Muscle layer of colon (tissue), 2 donors: ENCODE measurements around the gene UGT8.
"Not testable (repeated sequence)": the region's sequence is repeated elsewhere in the genome, so short reads cannot be mapped to it uniquely, and the experiment has no call there.

ENCODE experiments used
- H3K27ac ChIP-seq: one replicate; pipeline ENCODE4 v1.7.0; 2013; ENCODE audit warnings: low read depth, mild to moderate bottlenecking, low read length, moderate library complexity
- H3K27me3 ChIP-seq, 2 donors: one replicate each; pipeline ENCODE4 v1.7.0; 2013; ENCODE audit warnings: low read length in 2 of 2, mild to moderate bottlenecking in 2 of 2; ENCODE audit not compliant: insufficient read depth in 2 of 2, control insufficient read depth in 1 of 2
- H3K36me3 ChIP-seq: one replicate; pipeline ENCODE4 v1.7.0; 2013; ENCODE audit warnings: mild to moderate bottlenecking, low read length; ENCODE audit not compliant: insufficient read depth
- H3K4me1 ChIP-seq: one replicate; pipeline ENCODE4 v1.7.0; 2013; ENCODE audit warnings: mild to moderate bottlenecking, low read length; ENCODE audit not compliant: insufficient read depth
- H3K4me3 ChIP-seq, 2 donors: one replicate each; pipeline ENCODE4 v1.7.0; 2013; ENCODE audit warnings: low read length in 2 of 2, low read depth in 1 of 2, mild to moderate bottlenecking in 1 of 2, moderate library complexity in 1 of 2
- H3K9ac ChIP-seq: one replicate; pipeline ENCODE4 v1.7.0; 2013; ENCODE audit warnings: low read length
- H3K9me3 ChIP-seq: one replicate; pipeline ENCODE4 v1.7.0; 2013; ENCODE audit warnings: mild to moderate bottlenecking, low read length
- donor health status: abdominal sarcoma.
- donor health status: Adenocarcinoma of cecum.

UGT8 gene

GRCh38 chr4:114663083-114663482 lies 64.5 kb downstream of the UGT8 start:
- H3K9me3 ChIP-seq, result no peaks in the 10 kb centered on the region
- no peak overlapping the region for H3K9ac ChIP-seq
- no peaks in the 10 kb centered on the region for H3K36me3 ChIP-seq
- H3K4me1 ChIP-seq, result no peaks in the 10 kb centered on the region
- no peak overlapping the region for H3K27ac ChIP-seq
- no peak overlapping the region for H3K4me3 ChIP-seq
- no peaks in the 10 kb centered on the region for H3K27me3 ChIP-seq

GRCh38 chr4:114668577-114668976 lies 70.0 kb downstream of the UGT8 start:
- Histone ChIP-seq H3K9ac (no peak overlapping the region), H3K27ac (no peak overlapping the region), H3K36me3 (no peaks in the 10 kb centered on the region)

GRCh38 chr4:114670733-114671132 lies 72.1 kb downstream of the UGT8 start:
- not testable (repeated sequence) for H3K27ac ChIP-seq, H3K4me3 ChIP-seq, H3K4me1 ChIP-seq

More at GRCh38 chr4:114668577-114668976, 70.0 kb downstream of the UGT8 start:
- no peaks in the 10 kb centered on the region for H3K27me3 ChIP-seq
- no peak overlapping the region for H3K4me3 ChIP-seq
- no peaks in the 10 kb centered on the region for H3K9me3 ChIP-seq
- H3K4me1 ChIP-seq, result no peaks in the 10 kb centered on the region

GRCh38 chr4:114673306-114673705 lies 74.7 kb downstream of the UGT8 start:
- no peaks in the 10 kb centered on the region for H3K27me3 ChIP-seq
- no peaks in the 10 kb centered on the region for H3K36me3 ChIP-seq
- H3K4me3 ChIP-seq, result no peak overlapping the region
- H3K9ac ChIP-seq, result no peak overlapping the region
- H3K27ac ChIP-seq, result no peak overlapping the region
- H3K9me3 ChIP-seq, result no peaks in the 10 kb centered on the region
- no peaks in the 10 kb centered on the region for H3K4me1 ChIP-seq

More at GRCh38 chr4:114670733-114671132, 72.1 kb downstream of the UGT8 start:
- H3K9ac ChIP-seq, H3K27me3 ChIP-seq, H3K9me3 ChIP-seq, H3K36me3 ChIP-seq: not testable (repeated sequence)

GRCh38 chr4:114674080-114674479 lies 75.5 kb downstream of the UGT8 start:
- no peak overlapping the region for H3K9ac ChIP-seq
- H3K27ac ChIP-seq, result no peak overlapping the region
- H3K9me3 ChIP-seq, result no peaks in the 10 kb centered on the region
- no peaks in the 10 kb centered on the region for H3K36me3 ChIP-seq
- H3K4me3 ChIP-seq, result no peak overlapping the region
- H3K4me1 ChIP-seq, result no peaks in the 10 kb centered on the region
- H3K27me3 ChIP-seq, result no peaks in the 10 kb centered on the region

- no peak overlapping the region for H3K4me3 ChIP-seq
- no peaks in the 10 kb centered on the region for H3K36me3 ChIP-seq
- H3K9ac ChIP-seq, result no peak overlapping the region
- H3K9me3 ChIP-seq, result no peaks in the 10 kb centered on the region
- H3K27me3 ChIP-seq, result no peaks in the 10 kb centered on the region
- H3K27ac ChIP-seq, result no peak overlapping the region
- no peaks in the 10 kb centered on the region for H3K4me1 ChIP-seq
Measured at GRCh38 chr4:114677346-114677979, 78.9 kb downstream of the UGT8 start.

GRCh38 chr4:114684462-114684861 lies 85.9 kb downstream of the UGT8 start:
- Histone ChIP-seq H3K9ac (no peak overlapping the region), H3K36me3 (no peaks in the 10 kb centered on the region), H3K4me1 (no peaks in the 10 kb centered on the region), H3K27ac (no peak overlapping the region), H3K9me3 (no peaks in the 10 kb centered on the region), H3K4me3 (no peak overlapping the region), H3K27me3 (no peaks in the 10 kb centered on the region)

GRCh38 chr4:114688059-114688458 lies 89.5 kb downstream of the UGT8 start:
- H3K9ac ChIP-seq, result no peak overlapping the region
- H3K27ac ChIP-seq, result no peak overlapping the region
- no peaks in the 10 kb centered on the region for H3K4me1 ChIP-seq
- no peaks in the 10 kb centered on the region for H3K27me3 ChIP-seq
- no peaks in the 10 kb centered on the region for H3K36me3 ChIP-seq
- no peaks in the 10 kb centered on the region for H3K9me3 ChIP-seq
- H3K4me3 ChIP-seq, result no peak overlapping the region

- Histone ChIP-seq H3K27me3 (no peaks in the 10 kb centered on the region), H3K4me3 (no peak overlapping the region), H3K9ac (no peak overlapping the region), H3K36me3 (no peaks in the 10 kb centered on the region), H3K4me1 (no peaks in the 10 kb centered on the region), H3K9me3 (no peaks in the 10 kb centered on the region), H3K27ac (no peak overlapping the region)
Measured at GRCh38 chr4:114690571-114690970, 92.0 kb downstream of the UGT8 start.

- Histone ChIP-seq H3K4me3 (no peak overlapping the region), H3K9ac (no peak overlapping the region), H3K4me1 (no peaks in the 10 kb centered on the region), H3K36me3 (no peaks in the 10 kb centered on the region), H3K27me3 (no peaks in the 10 kb centered on the region), H3K9me3 (no peaks in the 10 kb centered on the region), H3K27ac (no peak overlapping the region)
Measured at GRCh38 chr4:114691865-114692264, 93.3 kb downstream of the UGT8 start.

GRCh38 chr4:114692958-114693357 lies 94.4 kb downstream of the UGT8 start:
- no peaks in the 10 kb centered on the region for H3K4me1 ChIP-seq
- no peak overlapping the region for H3K27ac ChIP-seq
- H3K27me3 ChIP-seq, result no peaks in the 10 kb centered on the region

GRCh38 chr4:114694770-114695169 lies 96.2 kb downstream of the UGT8 start:
- Histone ChIP-seq H3K9me3 (no peaks in the 10 kb centered on the region), H3K4me3 (no peak overlapping the region), H3K4me1 (no peaks in the 10 kb centered on the region), H3K27me3 (no peaks in the 10 kb centered on the region), H3K27ac (no peak overlapping the region), H3K9ac (no peak overlapping the region), H3K36me3 (no peaks in the 10 kb centered on the region)

More at GRCh38 chr4:114692958-114693357, 94.4 kb downstream of the UGT8 start:
- Histone ChIP-seq H3K36me3 (no peaks in the 10 kb centered on the region), H3K4me3 (no peak overlapping the region), H3K9me3 (no peaks in the 10 kb centered on the region), H3K9ac (no peak overlapping the region)
